B cell (primary cell): Measurements from ENCODE around the gene XAGE1B. TPM values are rescaled to one million over a fixed set of nuclear protein-coding genes. Genes with fewer than 3 reads are reported as not detected.
"Not testable (repeated sequence)": the region's sequence is repeated elsewhere in the genome, so short reads cannot be mapped to it uniquely, and the experiment has no call there.

ENCODE experiments used
- ATAC-seq: fragments of 200-7000 bp; cut with Tn5 transposase; one replicate; pipeline ENCODE4 v1.10.0; 2021; ENCODE audit warnings: low read depth, mild to moderate bottlenecking, moderate number of reproducible peaks, moderate library complexity
- CTCF ChIA-PET: fragments of 350-600 bp; sonication (Branson Sonifier 250); formaldehyde crosslinking; loops from one replicate; lab custom pipeline; 2021; ENCODE audit warnings: antibody characterized with exemption, inconsistent platforms; lab: Charles Lee
- POLR2A ChIA-PET: fragments of 350-600 bp; sonication (Branson Sonifier 250); formaldehyde crosslinking; loops from one replicate; lab custom pipeline; 2021; ENCODE audit warnings: antibody characterized with exemption; lab: Charles Lee
- DNase-seq: peaks from one replicate; pipeline ENCODE4 v3.0.0; 2013
- H2AFZ ChIP-seq: 2 replicates; pipeline ENCODE4 v1.6.1; 2012; ENCODE audit warnings: mild to moderate bottlenecking, low read depth, low read length; ENCODE audit not compliant: insufficient read depth, poor library complexity, severe bottlenecking
- H3K27ac ChIP-seq, 2 donors: 1 replicate in 1 of 2; 2 replicates in 1 of 2; pipeline ENCODE4 v1.5.1; 2012 to 2013; ENCODE audit warnings: low read length in 2 of 2, mild to moderate bottlenecking in 2 of 2, moderate library complexity in 1 of 2
- H3K27me3 ChIP-seq, 4 experiments: fragments of 200-600 bp in 1 of 4; sonication (generic) in 1 of 4; replicated peaks in 1 of 4; 1 replicate in 2 of 4; 2 replicates in 2 of 4; pipeline versions ENCODE4 v1.6.1 to v1.7.0; 2013 to 2016; ENCODE audit warnings: low read length in 3 of 4, mild to moderate bottlenecking in 2 of 4, mixed read lengths in 1 of 4, moderate library complexity in 1 of 4; ENCODE audit not compliant: insufficient read depth in 4 of 4, control insufficient read depth in 3 of 4; ENCODE audit errors: control extremely low read depth in 1 of 4
- H3K36me3 ChIP-seq, 2 experiments: replicated peaks in 1 of 2; 1 replicate in 1 of 2; 2 replicates in 1 of 2; pipeline versions ENCODE4 v1.6.1 to v1.7.1; 2013; ENCODE audit warnings: low read length in 1 of 2; ENCODE audit not compliant: insufficient read depth in 2 of 2, control insufficient read depth in 1 of 2; ENCODE audit errors: control extremely low read depth in 1 of 2, extremely low read depth in 1 of 2
- H3K4me1 ChIP-seq, 2 donors: fragments of 200-600 bp in 1 of 2; sonication (generic) in 1 of 2; 1 replicate in 1 of 2; 2 replicates in 1 of 2; pipeline versions ENCODE4 v1.5.1 to v1.6.1; 2013 to 2017; ENCODE audit warnings: low read length in 2 of 2; ENCODE audit not compliant: control insufficient read depth in 2 of 2, insufficient read depth in 2 of 2
- H3K4me2 ChIP-seq: replicated peaks from 2 replicates; pipeline ENCODE3; 2012; ENCODE audit warnings: mild to moderate bottlenecking, low read depth, low read length; ENCODE audit not compliant: poor library complexity, severe bottlenecking
- H3K4me3 ChIP-seq, 5 experiments: fragments of 200-600 bp in 1 of 5; sonication (generic) in 1 of 5; 1 replicate in 3 of 5; 2 replicates in 2 of 5; pipeline versions ENCODE4 v1.5.1 to v1.7.0; 2011 to 2016; ENCODE audit warnings: low read length in 4 of 5, mild to moderate bottlenecking in 4 of 5, low read depth in 2 of 5, control low read depth in 1 of 5, moderate library complexity in 1 of 5; ENCODE audit not compliant: insufficient read depth in 1 of 5; ENCODE audit errors: control extremely low read depth in 1 of 5, extremely low read depth in 1 of 5
- H3K79me2 ChIP-seq: fragments of 200-600 bp; sonication (generic); one replicate; pipeline ENCODE4 v1.6.0; 2016; ENCODE audit warnings: low read length; ENCODE audit not compliant: control insufficient read depth, insufficient read depth
- H3K9ac ChIP-seq: fragments of 200-600 bp; sonication (generic); 2 replicates; pipeline ENCODE4 v1.6.1; 2017; ENCODE audit warnings: mild to moderate bottlenecking, low read length, moderate library complexity
- H3K9me3 ChIP-seq, 3 donors: one replicate each; pipeline versions ENCODE4 v1.6.1 to v1.7.1; 2013; ENCODE audit warnings: low read length in 2 of 3; ENCODE audit not compliant: control insufficient read depth in 2 of 3, insufficient read depth in 1 of 3; ENCODE audit errors: control extremely low read depth in 1 of 3
- H4K20me1 ChIP-seq: 2 replicates; pipeline ENCODE4 v1.6.0; 2012; ENCODE audit warnings: mild to moderate bottlenecking, low read length; ENCODE audit not compliant: insufficient read depth, control insufficient read depth, poor library complexity, severe bottlenecking
- H3K27ac Mint-ChIP-seq: one replicate; pipeline ENCODE4 v1.8.0; 2021; ENCODE audit warnings: mixed read lengths
- H3K27me3 Mint-ChIP-seq: one replicate; pipeline ENCODE4 v1.8.0; 2021; ENCODE audit warnings: mixed read lengths
- H3K4me1 Mint-ChIP-seq: one replicate; pipeline ENCODE4 v1.8.0; 2021; ENCODE audit warnings: mixed read lengths
- H3K4me3 Mint-ChIP-seq: one replicate; pipeline ENCODE4 v1.8.0; 2021; ENCODE audit warnings: mixed read lengths
- H3K9me3 Mint-ChIP-seq: one replicate; pipeline ENCODE4 v1.8.0; 2022; ENCODE audit warnings: mixed read lengths; ENCODE audit not compliant: insufficient read depth
- EZH2 ChIP-seq: IDR thresholded peaks from 2 replicates; pipeline ENCODE4 v1.6.1; 2012; ENCODE audit warnings: borderline replicate concordance, low read depth, mild to moderate bottlenecking, moderate library complexity, low read length; ENCODE audit not compliant: insufficient read depth, poor library complexity, severe bottlenecking
- WGBS: methylation state at CpG from one replicate; pipeline ENCODE4 v1.1.5; 2013; ENCODE audit warnings: missing lambda C conversion rate; ENCODE audit not compliant: insufficient coverage; 5-methylcytosine and 5-hydroxymethylcytosine counted together
- intact Hi-C: fragments of 100-400 bp; cut with micrococcal nuclease; formaldehyde crosslinking; loops from one replicate; pipeline ENCODE4 v1.10.0; 2022
- polyA plus RNA-seq: library from polyadenylated mRNA; depleted of rRNA; stranded (reverse); fragments of >200 nt; gene quantifications from 2 replicates; pipeline ENCODE4 v1.2.3, GENCODE V29; 2012
- total RNA-seq, 2 donors: library from RNA; stranded (reverse); fragments of 120-200 nt in 1 of 2; gene quantifications; 1 replicate in 1 of 2; 2 replicates in 1 of 2; pipeline versions ENCODE4 v1.2.3 to v1.2.4, GENCODE V29; 2013 to 2022
- TF ChIP-seq, protein P1 (sequence below): fragments of 200-600 bp; IDR thresholded peaks from one replicate; pipeline ENCODE4 v1.8.0; 2022; ENCODE audit warnings: antibody characterized with exemption, mild to moderate bottlenecking

The XAGE1B gene
- total and polyA plus RNA-seq, 2 donors (not counting 1 experiment from before 2014, with no cell fraction given) = not detected

DNA sequence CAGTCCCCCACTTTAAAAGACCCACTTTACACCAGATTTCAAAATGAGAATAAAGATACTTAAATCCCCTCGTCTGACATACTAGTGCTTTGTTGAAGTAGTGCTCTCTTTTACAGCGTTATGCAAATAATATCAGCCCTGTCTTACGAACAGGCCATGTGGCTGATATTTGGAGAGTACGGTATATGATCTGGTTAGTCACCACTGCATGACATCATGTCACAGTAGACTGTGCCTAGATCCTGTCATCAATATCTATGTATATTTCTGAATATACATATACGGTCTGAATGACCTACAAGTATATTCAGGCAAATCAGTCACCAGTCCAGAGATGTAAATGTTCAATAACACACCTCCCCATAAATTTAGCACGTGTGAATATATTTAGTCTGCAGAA, 25.4 kb upstream of the XAGE1B start:
- no peak overlapping the region for H3K4me2 ChIP-seq
- H3K79me2 ChIP-seq = no peaks in the 10 kb centered on the region
- no peaks in the 10 kb centered on the region for H4K20me1 ChIP-seq
- DNase-seq = no peak
- H3K9me3 ChIP-seq = no peaks in the 10 kb centered on the region
- no CpG with 5 or more reads among the region's 6 CpGs for WGBS
- ChIA-PET CTCF (no interaction called here), POLR2A (no interaction called here)
- H3K4me3 ChIP-seq = no peak overlapping the region
- TF ChIP-seq, protein P1, sequence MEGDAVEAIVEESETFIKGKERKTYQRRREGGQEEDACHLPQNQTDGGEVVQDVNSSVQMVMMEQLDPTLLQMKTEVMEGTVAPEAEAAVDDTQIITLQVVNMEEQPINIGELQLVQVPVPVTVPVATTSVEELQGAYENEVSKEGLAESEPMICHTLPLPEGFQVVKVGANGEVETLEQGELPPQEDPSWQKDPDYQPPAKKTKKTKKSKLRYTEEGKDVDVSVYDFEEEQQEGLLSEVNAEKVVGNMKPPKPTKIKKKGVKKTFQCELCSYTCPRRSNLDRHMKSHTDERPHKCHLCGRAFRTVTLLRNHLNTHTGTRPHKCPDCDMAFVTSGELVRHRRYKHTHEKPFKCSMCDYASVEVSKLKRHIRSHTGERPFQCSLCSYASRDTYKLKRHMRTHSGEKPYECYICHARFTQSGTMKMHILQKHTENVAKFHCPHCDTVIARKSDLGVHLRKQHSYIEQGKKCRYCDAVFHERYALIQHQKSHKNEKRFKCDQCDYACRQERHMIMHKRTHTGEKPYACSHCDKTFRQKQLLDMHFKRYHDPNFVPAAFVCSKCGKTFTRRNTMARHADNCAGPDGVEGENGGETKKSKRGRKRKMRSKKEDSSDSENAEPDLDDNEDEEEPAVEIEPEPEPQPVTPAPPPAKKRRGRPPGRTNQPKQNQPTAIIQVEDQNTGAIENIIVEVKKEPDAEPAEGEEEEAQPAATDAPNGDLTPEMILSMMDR = no peak
- no peak for TF ChIP-seq EZH2
- H3K27ac Mint-ChIP-seq = no peak overlapping the region
- H3K27me3 Mint-ChIP-seq = no peaks in the 10 kb centered on the region
- H3K4me3 Mint-ChIP-seq = no peak overlapping the region
- no peak overlapping the region for H3K27ac ChIP-seq
- H3K27me3 ChIP-seq = no peaks in the 10 kb centered on the region
- H2AFZ ChIP-seq = no peak overlapping the region
- H3K4me1 Mint-ChIP-seq = no peaks in the 10 kb centered on the region
- H3K9ac ChIP-seq = no peak overlapping the region
- no peaks in the 10 kb centered on the region for H3K9me3 Mint-ChIP-seq
- H3K4me1 ChIP-seq = no peaks in the 10 kb centered on the region
- ATAC-seq = no peak
- no peaks in the 10 kb centered on the region for H3K36me3 ChIP-seq
- intact Hi-C loops = no loop called here

- H3K4me3 Mint-ChIP-seq, H3K9me3 Mint-ChIP-seq, H3K27me3 ChIP-seq, H3K4me1 ChIP-seq, ATAC-seq, H3K9ac ChIP-seq, H4K20me1 ChIP-seq, H3K4me2 ChIP-seq, H3K4me3 ChIP-seq, H2AFZ ChIP-seq, H3K27ac ChIP-seq, DNase-seq, H3K36me3 ChIP-seq, H3K27ac Mint-ChIP-seq, H3K9me3 ChIP-seq, POLR2A ChIA-PET, CTCF ChIA-PET, H3K4me1 Mint-ChIP-seq, intact Hi-C loops, H3K27me3 Mint-ChIP-seq, H3K79me2 ChIP-seq: not testable (repeated sequence)
- 86% methylated on average over 2 of the region's 4 CpGs for WGBS
These were observed 24.2 kb upstream of the XAGE1B start for GRCh38 chrX:52541051-52541450.

DNA sequence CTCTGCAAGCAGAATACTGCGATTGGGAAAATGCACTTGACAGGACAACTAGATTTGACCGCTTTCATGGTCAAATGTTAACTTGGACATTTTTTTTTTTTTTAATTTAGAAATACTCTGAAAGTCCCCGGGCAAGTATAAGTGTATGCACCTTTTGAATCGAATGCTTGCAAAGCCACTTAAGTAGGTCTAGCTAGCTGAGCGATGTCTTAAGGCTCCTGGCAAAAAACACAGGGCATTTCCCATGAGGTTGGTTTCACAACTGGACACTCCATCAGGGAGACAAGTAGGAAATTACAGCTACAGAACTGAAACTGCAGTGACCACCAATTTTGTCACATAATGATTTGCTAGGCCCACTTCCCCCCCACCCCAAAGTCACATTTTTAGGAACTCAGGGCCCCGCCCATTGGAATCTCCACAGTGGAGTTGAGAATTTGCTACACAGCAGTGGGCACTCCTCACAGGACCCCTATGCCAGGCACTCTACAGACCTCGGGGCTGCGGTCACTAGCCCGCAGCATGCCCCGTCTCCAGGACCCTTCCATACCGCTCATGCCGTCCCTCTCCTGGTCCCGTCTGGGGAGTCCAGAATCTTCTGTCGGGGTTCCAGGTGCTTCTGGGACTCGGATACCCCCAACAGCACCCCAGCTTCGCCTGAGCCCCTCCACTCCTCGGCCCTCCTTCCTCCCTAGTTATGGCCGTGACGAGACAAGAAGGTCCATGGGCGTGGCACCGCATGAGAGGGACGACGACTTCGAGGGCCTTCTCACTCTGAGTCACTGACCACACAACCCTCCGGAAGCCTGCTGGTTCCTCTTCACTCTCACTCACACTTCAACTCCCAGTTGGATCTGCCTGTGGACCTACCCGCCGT, 515 bp downstream of the XAGE1B start:
- H3K9ac ChIP-seq, POLR2A ChIA-PET, H3K27ac ChIP-seq, H3K27me3 ChIP-seq, H3K4me1 ChIP-seq, H3K9me3 Mint-ChIP-seq, intact Hi-C loops, DNase-seq, ATAC-seq, H3K4me1 Mint-ChIP-seq, CTCF ChIA-PET, H4K20me1 ChIP-seq, H3K9me3 ChIP-seq, H3K79me2 ChIP-seq, H3K36me3 ChIP-seq, H3K27ac Mint-ChIP-seq, H3K4me2 ChIP-seq, H3K4me3 ChIP-seq, H2AFZ ChIP-seq, H3K27me3 Mint-ChIP-seq, H3K4me3 Mint-ChIP-seq: not testable (repeated sequence)
- no CpG with 5 or more reads among the region's 27 CpGs for WGBS
